KOPT-K1 (cell line): Measurements from ENCODE around the gene GCC2.

ENCODE experiments used
- H3K27ac ChIP-seq: fragments of 200-600 bp; sonication (generic); 2 replicates; pipeline ENCODE4 v1.5.1; 2016; ENCODE audit warnings: antibody characterized with exemption, mild to moderate bottlenecking, low read depth, low read length; ENCODE audit not compliant: poor library complexity, severe bottlenecking
- H3K36me3 ChIP-seq: fragments of 200-600 bp; sonication (generic); 2 replicates; pipeline ENCODE4 v1.5.1; 2017; ENCODE audit warnings: antibody characterized with exemption, mild to moderate bottlenecking, low read length, moderate library complexity; ENCODE audit not compliant: insufficient read depth
- H3K9me3 ChIP-seq: fragments of 200-600 bp; sonication (generic); 2 replicates; pipeline ENCODE4 v1.5.1; 2017; ENCODE audit warnings: antibody characterized with exemption, low read length, mild to moderate bottlenecking; ENCODE audit not compliant: insufficient read depth, poor library complexity, severe bottlenecking

GCC2 gene, protein sequence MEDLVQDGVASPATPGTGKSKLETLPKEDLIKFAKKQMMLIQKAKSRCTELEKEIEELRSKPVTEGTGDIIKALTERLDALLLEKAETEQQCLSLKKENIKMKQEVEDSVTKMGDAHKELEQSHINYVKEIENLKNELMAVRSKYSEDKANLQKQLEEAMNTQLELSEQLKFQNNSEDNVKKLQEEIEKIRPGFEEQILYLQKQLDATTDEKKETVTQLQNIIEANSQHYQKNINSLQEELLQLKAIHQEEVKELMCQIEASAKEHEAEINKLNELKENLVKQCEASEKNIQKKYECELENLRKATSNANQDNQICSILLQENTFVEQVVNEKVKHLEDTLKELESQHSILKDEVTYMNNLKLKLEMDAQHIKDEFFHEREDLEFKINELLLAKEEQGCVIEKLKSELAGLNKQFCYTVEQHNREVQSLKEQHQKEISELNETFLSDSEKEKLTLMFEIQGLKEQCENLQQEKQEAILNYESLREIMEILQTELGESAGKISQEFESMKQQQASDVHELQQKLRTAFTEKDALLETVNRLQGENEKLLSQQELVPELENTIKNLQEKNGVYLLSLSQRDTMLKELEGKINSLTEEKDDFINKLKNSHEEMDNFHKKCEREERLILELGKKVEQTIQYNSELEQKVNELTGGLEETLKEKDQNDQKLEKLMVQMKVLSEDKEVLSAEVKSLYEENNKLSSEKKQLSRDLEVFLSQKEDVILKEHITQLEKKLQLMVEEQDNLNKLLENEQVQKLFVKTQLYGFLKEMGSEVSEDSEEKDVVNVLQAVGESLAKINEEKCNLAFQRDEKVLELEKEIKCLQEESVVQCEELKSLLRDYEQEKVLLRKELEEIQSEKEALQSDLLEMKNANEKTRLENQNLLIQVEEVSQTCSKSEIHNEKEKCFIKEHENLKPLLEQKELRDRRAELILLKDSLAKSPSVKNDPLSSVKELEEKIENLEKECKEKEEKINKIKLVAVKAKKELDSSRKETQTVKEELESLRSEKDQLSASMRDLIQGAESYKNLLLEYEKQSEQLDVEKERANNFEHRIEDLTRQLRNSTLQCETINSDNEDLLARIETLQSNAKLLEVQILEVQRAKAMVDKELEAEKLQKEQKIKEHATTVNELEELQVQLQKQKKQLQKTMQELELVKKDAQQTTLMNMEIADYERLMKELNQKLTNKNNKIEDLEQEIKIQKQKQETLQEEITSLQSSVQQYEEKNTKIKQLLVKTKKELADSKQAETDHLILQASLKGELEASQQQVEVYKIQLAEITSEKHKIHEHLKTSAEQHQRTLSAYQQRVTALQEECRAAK (N-terminal part only)

GRCh38 chr2:108448678-108449409 is at the start of gene GCC2:
Gene GCC2 (plus strand): TSS chr2:108449206. CDS start chr2:108449275, 69 bp downstream.
- Histone ChIP-seq H3K27ac (peak within 1 kb of the TSS; percentile 68), H3K36me3 (peaks cover 36% of the 10 kb centered on the region), H3K9me3 (peaks cover 4% of the 10 kb centered on the region)

- H3K36me3 ChIP-seq = no peaks in the 10 kb centered on the region
- peaks cover 37% of the 10 kb centered on the region for H3K9me3 ChIP-seq
- H3K27ac ChIP-seq = no peak overlapping the region
Observed at GRCh38 chr2:108399479-108399878, 49.5 kb upstream of the GCC2 start.

- no peaks in the 10 kb centered on the region for H3K36me3 ChIP-seq
- H3K27ac ChIP-seq = no peak overlapping the region
- H3K9me3 ChIP-seq = peaks cover 52% of the 10 kb centered on the region
Observed at GRCh38 chr2:108401800-108402199, 47.2 kb upstream of the GCC2 start.

DNA sequence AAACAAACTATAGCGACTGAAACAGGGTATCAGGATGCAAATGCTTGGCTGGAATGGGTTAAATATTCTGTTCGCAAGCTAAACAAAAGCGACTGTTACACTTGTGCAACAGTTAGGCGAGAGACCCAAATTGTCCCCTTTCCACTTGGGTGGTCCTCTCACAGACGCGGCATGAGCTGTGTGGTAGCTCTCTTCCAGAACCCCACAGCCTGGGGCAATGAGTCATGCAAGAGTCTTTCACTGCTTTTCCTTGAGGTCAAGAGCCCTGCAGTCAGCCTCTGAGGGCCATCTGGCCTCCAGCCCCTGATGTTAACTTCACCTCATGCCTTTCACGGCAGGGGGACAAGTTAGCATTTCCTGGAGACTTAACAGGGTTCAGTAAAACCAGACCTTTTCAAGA is 45.5 kb upstream of the GCC2 start:
- no peak overlapping the region for H3K27ac ChIP-seq
- peaks cover 46% of the 10 kb centered on the region for H3K9me3 ChIP-seq
- H3K36me3 ChIP-seq = no peaks in the 10 kb centered on the region

DNA sequence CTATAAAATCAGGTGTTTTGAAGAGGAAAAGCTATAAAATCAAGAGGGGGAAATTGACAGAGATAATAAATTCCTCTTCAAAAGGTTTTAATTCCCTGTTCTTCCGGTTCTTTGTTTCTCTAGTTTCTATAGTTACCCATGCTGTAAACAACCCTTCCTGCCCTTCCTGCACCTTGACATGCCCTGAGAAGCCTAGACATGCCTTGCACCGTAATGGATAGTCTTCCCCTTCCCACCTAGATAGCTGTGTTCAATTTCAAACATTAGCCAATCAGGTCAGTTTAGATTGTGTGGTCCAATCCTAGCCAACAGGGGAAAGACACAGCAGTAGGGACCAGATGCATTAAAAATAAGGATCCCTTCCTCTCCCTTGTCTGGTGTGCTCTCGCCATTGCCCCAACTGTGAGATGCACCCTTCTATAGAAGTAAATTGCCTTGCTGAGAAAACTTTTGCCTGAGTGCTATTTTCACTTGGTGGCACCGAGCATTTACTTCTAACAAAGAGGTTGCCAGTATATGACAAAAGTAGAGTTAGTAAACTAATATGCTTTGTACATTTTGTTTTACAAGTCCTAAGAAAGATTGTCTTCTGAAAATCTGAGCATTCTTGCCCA is 44.1 kb upstream of the GCC2 start:
- Histone ChIP-seq H3K36me3 (no peaks in the 10 kb centered on the region), H3K9me3 (peaks cover 32% of the 10 kb centered on the region), H3K27ac (no peak overlapping the region)

- H3K36me3 ChIP-seq = no peaks in the 10 kb centered on the region
- H3K27ac ChIP-seq = no peak overlapping the region
- H3K9me3 ChIP-seq = peaks cover 18% of the 10 kb centered on the region
Observed at GRCh38 chr2:108407864-108408729, 40.9 kb upstream of the GCC2 start.

GRCh38 chr2:108409768-108410167 is 39.2 kb upstream of the GCC2 start:
- Histone ChIP-seq H3K27ac (no peak overlapping the region), H3K36me3 (no peaks in the 10 kb centered on the region)

GRCh38 chr2:108412995-108413710 is 35.9 kb upstream of the GCC2 start:
- Histone ChIP-seq H3K36me3 (no peaks in the 10 kb centered on the region), H3K9me3 (no peaks in the 10 kb centered on the region), H3K27ac (no peak overlapping the region)

More at GRCh38 chr2:108409768-108410167, 39.2 kb upstream of the GCC2 start:
- peaks cover 12% of the 10 kb centered on the region for H3K9me3 ChIP-seq

DNA sequence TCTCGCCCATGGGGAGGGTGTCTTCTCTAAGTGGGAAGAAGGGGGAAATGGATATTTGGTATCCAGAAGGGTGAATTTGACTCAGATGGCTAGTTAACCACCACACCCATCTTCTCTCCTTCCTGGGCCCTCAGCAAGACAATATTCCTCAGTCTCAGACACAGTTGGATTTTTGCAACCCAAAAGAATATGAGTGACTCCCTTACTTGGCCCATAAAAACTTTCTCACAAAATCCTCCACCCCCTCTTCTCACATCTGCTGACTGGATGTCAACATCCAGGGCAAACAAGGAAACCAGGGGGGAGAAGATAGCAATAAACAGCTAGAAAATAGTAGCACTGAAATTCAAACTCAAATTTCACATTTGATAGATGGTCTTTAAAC is 35.3 kb upstream of the GCC2 start:
- Histone ChIP-seq H3K36me3 (no peaks in the 10 kb centered on the region), H3K27ac (no peak overlapping the region), H3K9me3 (no peaks in the 10 kb centered on the region)

- no peaks in the 10 kb centered on the region for H3K36me3 ChIP-seq
- H3K9me3 ChIP-seq = no peaks in the 10 kb centered on the region
- H3K27ac ChIP-seq = no peak overlapping the region
Observed at GRCh38 chr2:108414256-108414876, 34.6 kb upstream of the GCC2 start.

DNA sequence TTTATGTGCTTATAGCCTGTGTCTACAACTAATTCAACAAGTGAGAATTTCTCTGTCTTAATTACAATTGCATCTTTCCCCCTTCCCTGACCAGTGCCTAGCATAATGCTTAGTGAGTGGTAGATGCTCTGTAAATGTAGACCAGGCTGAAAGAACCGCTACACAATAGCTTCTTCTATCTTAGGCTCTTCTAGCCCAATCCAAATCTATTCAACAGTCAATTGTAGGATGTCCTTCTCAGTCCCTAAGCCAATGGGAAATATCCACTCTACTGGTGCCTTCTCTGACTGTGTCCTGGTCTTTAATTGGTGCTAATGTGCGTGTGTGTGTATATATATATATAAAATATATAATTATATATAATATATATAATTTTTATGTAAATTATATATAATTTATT is 34.1 kb upstream of the GCC2 start:
- H3K9me3 ChIP-seq = no peaks in the 10 kb centered on the region
- H3K27ac ChIP-seq = no peak overlapping the region
- H3K36me3 ChIP-seq = no peaks in the 10 kb centered on the region

DNA sequence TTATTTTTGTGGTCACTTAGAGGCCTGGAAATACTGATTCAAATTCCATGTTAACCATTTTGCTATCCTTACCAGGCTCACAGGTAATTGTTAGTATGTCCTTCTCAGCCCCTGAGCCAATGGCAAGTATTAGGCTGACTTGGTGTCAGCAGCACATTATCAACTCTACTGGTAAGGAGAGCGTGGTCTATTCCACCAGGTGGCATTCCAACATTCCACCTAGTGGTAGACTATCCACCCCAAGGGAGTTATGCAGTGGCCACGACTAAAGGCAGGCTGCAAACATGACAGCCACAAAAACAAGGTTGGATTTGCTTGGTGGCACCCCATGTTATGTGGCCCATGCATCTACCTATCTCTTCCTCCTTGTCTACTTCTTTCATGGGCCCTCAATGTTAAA is 31.8 kb upstream of the GCC2 start:
- no peaks in the 10 kb centered on the region for H3K9me3 ChIP-seq
- H3K36me3 ChIP-seq = no peaks in the 10 kb centered on the region
- H3K27ac ChIP-seq = no peak overlapping the region
